Measurements from ENCODE around the gene DCAF11. TPM values are rescaled to one million over a fixed set of nuclear protein-coding genes. Genes with fewer than 3 reads are reported as not detected.
A peak's percentile ranks its signal among the peaks of the same experiment; 100 is the strongest.

Gene DCAF11
- total RNA-seq, 1 donor: 47.9 TPM

DNA sequence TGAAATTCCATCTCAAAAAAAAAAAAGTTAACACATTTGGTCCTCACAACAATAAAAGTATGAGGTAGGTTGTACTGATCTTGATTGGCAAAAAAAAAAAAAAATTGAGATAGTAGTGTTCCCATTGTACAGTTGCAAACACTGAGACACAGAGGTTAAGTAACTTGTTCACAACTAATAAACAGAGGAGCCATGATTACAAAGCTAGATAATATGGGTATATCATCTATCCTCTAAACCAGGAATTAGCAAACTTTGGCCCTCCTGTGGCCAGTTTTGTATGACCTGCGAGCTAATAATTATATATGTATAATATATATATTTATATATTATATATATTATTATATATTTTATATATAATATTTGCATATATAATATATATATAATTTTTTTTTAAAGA lies 19.2 kb downstream of the DCAF11 start:
- DNase-seq (ENCODE audit: low read depth): no peak
- H3K4me3 ChIP-seq (ENCODE audit: low read depth, low read length): no peak overlapping the region
- TF ChIP-seq, protein P1, sequence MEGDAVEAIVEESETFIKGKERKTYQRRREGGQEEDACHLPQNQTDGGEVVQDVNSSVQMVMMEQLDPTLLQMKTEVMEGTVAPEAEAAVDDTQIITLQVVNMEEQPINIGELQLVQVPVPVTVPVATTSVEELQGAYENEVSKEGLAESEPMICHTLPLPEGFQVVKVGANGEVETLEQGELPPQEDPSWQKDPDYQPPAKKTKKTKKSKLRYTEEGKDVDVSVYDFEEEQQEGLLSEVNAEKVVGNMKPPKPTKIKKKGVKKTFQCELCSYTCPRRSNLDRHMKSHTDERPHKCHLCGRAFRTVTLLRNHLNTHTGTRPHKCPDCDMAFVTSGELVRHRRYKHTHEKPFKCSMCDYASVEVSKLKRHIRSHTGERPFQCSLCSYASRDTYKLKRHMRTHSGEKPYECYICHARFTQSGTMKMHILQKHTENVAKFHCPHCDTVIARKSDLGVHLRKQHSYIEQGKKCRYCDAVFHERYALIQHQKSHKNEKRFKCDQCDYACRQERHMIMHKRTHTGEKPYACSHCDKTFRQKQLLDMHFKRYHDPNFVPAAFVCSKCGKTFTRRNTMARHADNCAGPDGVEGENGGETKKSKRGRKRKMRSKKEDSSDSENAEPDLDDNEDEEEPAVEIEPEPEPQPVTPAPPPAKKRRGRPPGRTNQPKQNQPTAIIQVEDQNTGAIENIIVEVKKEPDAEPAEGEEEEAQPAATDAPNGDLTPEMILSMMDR (IDR thresholded peaks at IDR 0.05; ENCODE audit: insufficient read depth, low read depth, low read length): no peak

DNA sequence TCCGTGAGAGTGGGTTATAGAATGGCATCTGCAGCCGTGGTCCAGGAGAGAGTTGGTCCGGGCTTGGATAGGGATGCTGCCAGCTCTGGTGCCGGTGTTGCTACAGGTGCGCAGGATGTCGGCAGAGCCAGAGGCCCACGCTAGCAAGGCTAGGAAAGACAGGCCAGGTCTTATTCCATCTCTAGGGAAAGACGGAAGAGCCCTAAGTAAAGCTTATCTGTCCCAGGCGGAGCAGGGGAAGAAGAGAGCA lies 20.9 kb downstream of the DCAF11 start:
- TF ChIP-seq, protein P1 (IDR thresholded peaks at IDR 0.05; ENCODE audit: insufficient read depth, low read depth, low read length): no peak
- DNase-seq (ENCODE audit: low read depth): no peak
- peak overlapping the region; percentile 68 for H3K4me3 ChIP-seq (ENCODE audit: low read depth, low read length)

DNA sequence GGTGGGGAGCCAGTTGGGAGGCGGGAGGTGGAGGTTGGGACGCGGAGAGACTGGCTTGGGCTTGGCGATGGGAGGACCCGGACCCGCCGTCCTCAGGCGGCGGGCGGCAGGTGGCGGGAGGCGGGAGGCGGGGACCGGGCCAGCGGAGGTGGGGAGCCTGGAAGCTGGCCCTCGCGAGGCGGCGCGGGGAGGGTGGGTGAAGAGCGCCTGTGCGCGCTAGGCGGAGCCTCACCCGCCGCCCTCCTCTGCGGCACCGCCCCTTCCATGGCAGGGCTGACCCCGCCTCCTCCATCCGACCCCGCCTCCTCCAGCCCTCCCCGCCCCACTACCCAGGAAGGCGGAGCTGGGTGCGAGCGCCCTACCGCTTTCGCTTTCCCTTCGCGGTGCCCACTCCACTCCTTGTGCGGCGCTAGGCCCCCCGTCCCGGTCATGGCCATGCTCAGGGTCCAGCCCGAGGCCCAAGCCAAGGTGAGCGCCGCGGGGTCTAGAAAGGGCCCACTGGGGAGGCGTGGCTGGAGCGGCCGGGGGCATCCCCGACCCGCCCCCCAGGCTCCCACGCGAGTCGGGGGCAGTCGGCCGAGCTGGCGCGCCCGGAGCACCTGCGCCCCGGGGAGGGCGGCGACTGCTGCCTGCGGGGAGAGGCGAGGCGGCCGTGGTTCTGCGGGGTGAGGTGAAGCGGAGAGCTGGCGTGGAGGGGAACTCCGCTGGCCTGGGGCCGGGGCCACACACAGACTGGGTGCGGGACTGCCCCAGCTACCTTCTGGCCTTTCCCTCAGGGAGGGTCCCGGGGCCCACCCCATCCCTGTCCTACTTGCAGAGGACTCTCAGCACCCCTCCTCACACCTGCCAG lies 21.5 kb downstream of the DCAF11 start, which contains the start of gene PSME1:
TSS of gene PSME1 (plus strand) at position 361 of the 850 bp plus-strand sequence. CDS start at position 430, 69 bp downstream.
- peak; percentile 90 for DNase-seq (ENCODE audit: low read depth)
- TF ChIP-seq, protein P1 (IDR thresholded peaks at IDR 0.05; ENCODE audit: insufficient read depth, low read depth, low read length): no peak
- H3K4me3 ChIP-seq (ENCODE audit: low read depth, low read length): peak within 1 kb of the TSS; percentile 68

DNA sequence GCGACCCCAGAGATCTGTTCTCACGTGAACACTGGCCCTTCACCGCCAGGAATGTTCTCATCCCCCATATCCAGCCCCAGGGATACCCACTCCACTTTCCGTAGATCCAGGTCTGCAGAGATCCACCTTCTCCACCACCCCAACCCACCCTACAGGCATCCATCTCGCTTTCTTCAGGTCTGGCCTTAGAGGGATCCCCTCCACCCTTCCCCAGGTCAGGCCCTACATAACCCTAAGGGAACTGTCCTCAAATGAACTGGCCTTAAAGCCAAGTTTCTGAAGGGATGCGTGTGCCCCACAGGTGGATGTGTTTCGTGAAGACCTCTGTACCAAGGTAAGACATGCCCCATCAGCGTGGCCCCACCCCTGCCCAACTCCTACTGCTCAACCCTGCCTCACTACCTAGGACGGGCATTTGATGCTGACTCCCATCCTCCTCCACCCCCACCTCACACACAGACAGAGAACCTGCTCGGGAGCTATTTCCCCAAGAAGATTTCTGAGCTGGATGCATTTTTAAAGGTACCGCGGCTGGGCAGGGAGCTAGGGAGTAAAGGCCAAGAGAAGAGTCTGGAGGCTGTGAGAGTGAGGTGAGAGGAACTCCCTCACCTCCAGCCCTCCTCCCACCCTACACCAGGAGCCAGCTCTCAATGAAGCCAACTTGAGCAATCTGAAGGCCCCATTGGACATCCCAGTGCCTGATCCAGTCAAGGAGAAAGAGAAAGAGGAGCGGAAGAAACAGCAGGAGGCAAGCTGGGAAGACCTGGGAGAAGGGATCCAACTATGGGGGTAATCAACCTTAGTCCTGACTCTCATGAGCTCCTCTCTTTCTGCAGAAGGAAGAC lies 22.3 kb downstream of the DCAF11 start:
- DNase-seq (ENCODE audit: low read depth): no peak
- peak overlapping the region; percentile 68 for H3K4me3 ChIP-seq (ENCODE audit: low read depth, low read length)
- TF ChIP-seq, protein P1 (IDR thresholded peaks at IDR 0.05; ENCODE audit: insufficient read depth, low read depth, low read length): no peak

DNA sequence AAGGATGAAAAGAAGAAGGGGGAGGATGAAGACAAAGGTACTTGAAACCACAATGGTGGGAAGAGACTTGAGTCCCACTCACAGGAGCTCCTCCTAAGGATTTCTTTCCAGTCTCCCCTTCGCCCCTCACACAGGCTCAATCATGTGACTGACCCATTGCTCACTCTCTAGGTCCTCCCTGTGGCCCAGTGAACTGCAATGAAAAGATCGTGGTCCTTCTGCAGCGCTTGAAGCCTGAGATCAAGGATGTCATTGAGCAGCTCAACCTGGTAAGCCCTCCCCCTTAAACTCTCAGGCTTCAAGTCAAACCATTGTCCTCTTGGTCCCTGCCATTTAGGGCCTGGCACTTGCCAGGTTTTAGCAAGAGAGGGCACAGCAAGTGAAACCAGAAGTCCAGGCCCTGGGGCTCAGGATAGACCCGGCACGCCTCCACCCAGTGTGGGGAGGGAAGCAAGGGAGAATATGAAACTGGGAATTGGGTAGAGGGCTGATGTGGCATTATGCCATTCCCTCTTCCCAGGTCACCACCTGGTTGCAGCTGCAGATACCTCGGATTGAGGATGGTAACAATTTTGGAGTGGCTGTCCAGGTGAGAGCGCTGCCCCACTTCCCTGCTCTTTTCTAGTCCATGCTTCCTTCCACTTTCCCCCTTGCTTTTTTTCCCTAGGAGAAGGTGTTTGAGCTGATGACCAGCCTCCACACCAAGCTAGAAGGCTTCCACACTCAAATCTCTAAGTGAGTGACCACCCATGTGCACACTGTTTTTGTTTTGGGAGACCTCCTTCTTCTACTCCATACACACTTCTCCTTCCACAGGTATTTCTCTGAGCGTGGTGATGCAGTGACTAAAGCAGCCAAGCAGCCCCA lies 23.2 kb downstream of the DCAF11 start:
- TF ChIP-seq, protein P1 (IDR thresholded peaks at IDR 0.05; ENCODE audit: insufficient read depth, low read depth, low read length): no peak
- no peak for DNase-seq (ENCODE audit: low read depth)
- no peak overlapping the region for H3K4me3 ChIP-seq (ENCODE audit: low read depth, low read length)
